HL-60 (cell line): ENCODE measurements around the gene TSSK6.

Experiments
- CTCF ChIP-seq: IDR thresholded peaks from one replicate; pipeline ENCODE4 v1.5.1; 2011; ENCODE audit warnings: low read length, control low read depth, inconsistent platforms; ENCODE audit not compliant: insufficient read depth
- GABPA ChIP-seq: IDR thresholded peaks from 2 replicates; pipeline ENCODE4 v1.6.1; 2012; ENCODE audit warnings: low read depth
- POLR2AphosphoS5 ChIP-seq: IDR thresholded peaks from 2 replicates; pipeline ENCODE4 v1.6.1; 2012; ENCODE audit warnings: low read depth
- TF ChIP-seq, protein P1 (sequence below): IDR thresholded peaks from 2 replicates; pipeline ENCODE4 v1.6.1; 2012; ENCODE audit warnings: low read depth; ENCODE audit not compliant: insufficient replicate concordance

- TF ChIP-seq CTCF: no peak
- TF ChIP-seq GABPA: no peak
- no peak for TF ChIP-seq POLR2AphosphoS5
- TF ChIP-seq, protein P1, sequence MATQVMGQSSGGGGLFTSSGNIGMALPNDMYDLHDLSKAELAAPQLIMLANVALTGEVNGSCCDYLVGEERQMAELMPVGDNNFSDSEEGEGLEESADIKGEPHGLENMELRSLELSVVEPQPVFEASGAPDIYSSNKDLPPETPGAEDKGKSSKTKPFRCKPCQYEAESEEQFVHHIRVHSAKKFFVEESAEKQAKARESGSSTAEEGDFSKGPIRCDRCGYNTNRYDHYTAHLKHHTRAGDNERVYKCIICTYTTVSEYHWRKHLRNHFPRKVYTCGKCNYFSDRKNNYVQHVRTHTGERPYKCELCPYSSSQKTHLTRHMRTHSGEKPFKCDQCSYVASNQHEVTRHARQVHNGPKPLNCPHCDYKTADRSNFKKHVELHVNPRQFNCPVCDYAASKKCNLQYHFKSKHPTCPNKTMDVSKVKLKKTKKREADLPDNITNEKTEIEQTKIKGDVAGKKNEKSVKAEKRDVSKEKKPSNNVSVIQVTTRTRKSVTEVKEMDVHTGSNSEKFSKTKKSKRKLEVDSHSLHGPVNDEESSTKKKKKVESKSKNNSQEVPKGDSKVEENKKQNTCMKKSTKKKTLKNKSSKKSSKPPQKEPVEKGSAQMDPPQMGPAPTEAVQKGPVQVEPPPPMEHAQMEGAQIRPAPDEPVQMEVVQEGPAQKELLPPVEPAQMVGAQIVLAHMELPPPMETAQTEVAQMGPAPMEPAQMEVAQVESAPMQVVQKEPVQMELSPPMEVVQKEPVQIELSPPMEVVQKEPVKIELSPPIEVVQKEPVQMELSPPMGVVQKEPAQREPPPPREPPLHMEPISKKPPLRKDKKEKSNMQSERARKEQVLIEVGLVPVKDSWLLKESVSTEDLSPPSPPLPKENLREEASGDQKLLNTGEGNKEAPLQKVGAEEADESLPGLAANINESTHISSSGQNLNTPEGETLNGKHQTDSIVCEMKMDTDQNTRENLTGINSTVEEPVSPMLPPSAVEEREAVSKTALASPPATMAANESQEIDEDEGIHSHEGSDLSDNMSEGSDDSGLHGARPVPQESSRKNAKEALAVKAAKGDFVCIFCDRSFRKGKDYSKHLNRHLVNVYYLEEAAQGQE: no peak
Measured at GRCh38 chr19:19499272-19499995, 15.9 kb downstream of the TSSK6 start.
